ENCODE data around the gene CCL21.

The CCL21 gene

GRCh38 chr9:34716711-34717110 lies 6.8 kb upstream of the CCL21 start:
- no peak overlapping the region for H3K27ac ChIP-seq (ENCODE audit: extremely low read depth, low read depth, low read length)
- no peak for TF ChIP-seq ZNF214 (tag by site-specific recombination; IDR thresholded peaks at IDR 0.05; ENCODE audit: borderline replicate concordance)
- TF ChIP-seq ZIC2 (tag by site-specific recombination; IDR thresholded peaks at IDR 0.05) = 0 out of 2 replicates have a peak, but pooled peaks have one; percentile 9
- no peak for TF ChIP-seq ZNF341 (tag by site-specific recombination; IDR thresholded peaks at IDR 0.05; ENCODE audit: low read depth)
- no peak overlapping the region for H3K4me3 ChIP-seq (ENCODE audit: low read depth, low read length)
- H3K4me1 ChIP-seq (ENCODE audit: control insufficient read depth, insufficient read depth, low read length) = no peaks in the 10 kb centered on the region
- no peaks in the 10 kb centered on the region for H3K9me3 ChIP-seq (ENCODE audit: control insufficient read depth, insufficient read depth, low read depth, low read length)
- ChIA-PET POLR2A (no interaction called here), CTCF (interaction anchor here (0.6 to 4.9 kb wide), 3 partner anchors 16 to 886 kb away, joined by 3 to 31 read pairs (median 3); no protein-coding TSS in a partner anchor)
- H3K36me3 ChIP-seq (ENCODE audit: control insufficient read depth in 2 of 2, insufficient read depth in 1 of 2, low read length in 2 of 2) = no peaks in the 10 kb centered on the region

DNA sequence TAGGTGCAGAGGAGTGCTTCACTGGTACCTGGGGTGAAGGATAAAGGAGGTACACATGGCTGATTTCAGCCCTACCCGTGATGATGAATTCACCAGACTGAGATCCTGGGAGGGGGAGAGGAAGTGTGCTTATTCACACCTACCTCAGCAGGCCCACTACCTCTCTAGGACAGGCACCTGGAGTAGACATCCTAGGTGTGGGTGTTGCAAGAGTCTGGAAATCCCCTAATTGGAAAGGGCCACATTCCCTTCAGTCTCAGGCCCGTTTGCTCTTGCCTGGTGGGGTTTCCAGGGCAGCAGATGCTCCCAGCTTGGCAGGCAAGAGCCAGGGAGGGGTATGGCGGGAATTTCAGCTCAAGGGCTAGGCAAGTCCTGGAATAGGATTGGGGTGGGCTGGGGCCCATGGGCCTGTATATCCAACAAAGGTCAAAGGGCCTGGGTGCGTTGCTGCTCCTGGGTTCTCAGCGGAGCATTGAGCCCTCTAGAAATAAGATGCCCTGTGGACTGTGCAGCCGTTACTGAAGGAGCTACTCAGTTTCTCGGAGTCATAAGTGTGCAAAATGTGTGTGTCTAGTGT lies 5.8 kb upstream of the CCL21 start:
- H3K9me3 ChIP-seq (ENCODE audit: control insufficient read depth, insufficient read depth, low read depth, low read length) = no peaks in the 10 kb centered on the region
- no peaks in the 10 kb centered on the region for H3K36me3 ChIP-seq (ENCODE audit: control insufficient read depth in 2 of 2, insufficient read depth in 1 of 2, low read length in 2 of 2)
- H3K4me1 ChIP-seq (ENCODE audit: control insufficient read depth, insufficient read depth, low read length) = no peaks in the 10 kb centered on the region
- H3K4me3 ChIP-seq (ENCODE audit: low read depth, low read length) = no peak overlapping the region
- ChIA-PET CTCF (interaction anchor here (1.0 to 4.9 kb wide), 5 partner anchors 13 to 311 kb away, joined by 3 to 31 read pairs (median 4); no protein-coding TSS in a partner anchor), POLR2A (no interaction called here)
- H3K27ac ChIP-seq (ENCODE audit: extremely low read depth, low read depth, low read length) = no peak overlapping the region
- TF ChIP-seq ZNF76 (tag by site-specific recombination; IDR thresholded peaks at IDR 0.05; ENCODE audit: borderline replicate concordance, low read depth) = no peak
- no peak for TF ChIP-seq ZNF670 (tag by site-specific recombination; IDR thresholded peaks at IDR 0.05; ENCODE audit: low read depth)
- TF ChIP-seq ZBTB7A (tag by site-specific recombination; IDR thresholded peaks at IDR 0.05; ENCODE audit: low read depth) = no peak
- TF ChIP-seq EGR2 (tag by site-specific recombination; IDR thresholded peaks at IDR 0.05; ENCODE audit: low read depth) = no peak
- no peak for TF ChIP-seq ZNF16 (tag by site-specific recombination; IDR thresholded peaks at IDR 0.05; ENCODE audit: low read depth)
- TF ChIP-seq KLF7 (tag by site-specific recombination; IDR thresholded peaks at IDR 0.05; ENCODE audit: borderline replicate concordance) = no peak
- TF ChIP-seq ZBTB49 (tag by site-specific recombination; IDR thresholded peaks at IDR 0.05; ENCODE audit: low read depth) = no peak
- TF ChIP-seq RBAK (tag by site-specific recombination; IDR thresholded peaks at IDR 0.05) = no peak
- no peak for TF ChIP-seq ZNF600 (tag by site-specific recombination; IDR thresholded peaks at IDR 0.05)
- no peak for TF ChIP-seq ZNF184 (tag by site-specific recombination; IDR thresholded peaks at IDR 0.05)
- TF ChIP-seq, protein P1, sequence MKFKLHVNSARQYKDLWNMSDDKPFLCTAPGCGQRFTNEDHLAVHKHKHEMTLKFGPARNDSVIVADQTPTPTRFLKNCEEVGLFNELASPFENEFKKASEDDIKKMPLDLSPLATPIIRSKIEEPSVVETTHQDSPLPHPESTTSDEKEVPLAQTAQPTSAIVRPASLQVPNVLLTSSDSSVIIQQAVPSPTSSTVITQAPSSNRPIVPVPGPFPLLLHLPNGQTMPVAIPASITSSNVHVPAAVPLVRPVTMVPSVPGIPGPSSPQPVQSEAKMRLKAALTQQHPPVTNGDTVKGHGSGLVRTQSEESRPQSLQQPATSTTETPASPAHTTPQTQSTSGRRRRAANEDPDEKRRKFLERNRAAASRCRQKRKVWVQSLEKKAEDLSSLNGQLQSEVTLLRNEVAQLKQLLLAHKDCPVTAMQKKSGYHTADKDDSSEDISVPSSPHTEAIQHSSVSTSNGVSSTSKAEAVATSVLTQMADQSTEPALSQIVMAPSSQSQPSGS (tag by site-specific recombination; IDR thresholded peaks at IDR 0.05; ENCODE audit: low read depth) = no peak
- no peak for TF ChIP-seq ZNF677 (tag by site-specific recombination; IDR thresholded peaks at IDR 0.05)
- TF ChIP-seq ZNF518A (tag by site-specific recombination; conservative IDR thresholded peaks at IDR 0.05; ENCODE audit: low read depth) = no peak
- TF ChIP-seq ZNF639 (tag by site-specific recombination; IDR thresholded peaks at IDR 0.05) = no peak
- TF ChIP-seq ZNF37A (tag by site-specific recombination; IDR thresholded peaks at IDR 0.05) = no peak
- TF ChIP-seq ZNF223 (tag by site-specific recombination; IDR thresholded peaks at IDR 0.05) = no peak
- no peak for TF ChIP-seq ZNF501 (tag by site-specific recombination; IDR thresholded peaks at IDR 0.05)
- TF ChIP-seq ZBTB44 (tag by site-specific recombination; IDR thresholded peaks at IDR 0.05) = no peak
